HG03135 (cell line): ENCODE results near the gene BOD1L1.

Experiments
- ATAC-seq: cut with Tn5 transposase; IDR thresholded peaks from one replicate; pipeline ENCODE4 v1.9.1; 2021; ENCODE audit warnings: mild to moderate bottlenecking, moderate library complexity; ENCODE audit not compliant: unreplicated experiment

BOD1L1 gene

DNA sequence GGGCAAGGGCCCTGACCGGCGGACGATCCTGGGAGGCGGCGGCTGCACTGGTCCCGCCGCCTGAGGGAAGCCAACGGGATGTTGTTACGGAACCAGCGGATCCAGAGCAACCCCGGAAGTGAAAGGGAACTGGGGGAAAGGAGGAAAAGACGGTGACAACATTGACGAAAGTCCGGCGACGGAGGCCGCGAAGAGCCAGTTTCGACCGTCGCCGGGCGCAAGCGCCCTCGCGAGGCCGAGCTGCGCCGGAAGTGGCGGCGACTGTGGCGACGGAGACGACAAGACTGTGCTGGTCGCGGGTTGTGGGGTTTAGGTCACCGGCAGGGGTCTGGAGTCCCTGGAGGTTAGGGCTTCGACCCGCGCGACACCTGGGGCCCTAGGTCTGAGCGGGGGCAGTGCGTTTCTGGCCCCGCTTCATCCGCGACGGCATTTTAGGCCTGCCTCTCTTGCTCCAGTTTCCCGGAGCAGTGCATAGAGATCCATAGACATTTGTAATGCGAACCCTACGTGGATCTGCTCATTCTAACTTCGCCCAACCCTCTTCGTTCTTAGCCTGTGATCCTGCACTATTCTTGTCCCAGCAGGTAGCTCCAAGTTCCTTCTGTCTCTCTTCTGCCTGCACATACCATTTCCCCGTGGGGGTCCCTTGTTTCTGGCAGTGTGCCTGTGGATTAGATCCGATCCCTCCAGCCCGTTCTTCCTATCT lies at the start of gene BOD1L1:
Gene BOD1L1 (minus strand): TSS at position 120 of the 706 bp plus-strand sequence. CDS start 138 bp downstream, outside the sequence.
- peak; percentile 89 for ATAC-seq

GRCh38 chr4:13674971-13675370 lies 47.4 kb upstream of the BOD1L1 start:
- ATAC-seq, result no peak

- ATAC-seq, result no peak
Measured at GRCh38 chr4:13673167-13673566, 45.6 kb upstream of the BOD1L1 start.

GRCh38 chr4:13670456-13671160 lies 43.1 kb upstream of the BOD1L1 start:
- ATAC-seq, result no peak

- ATAC-seq, result no peak
Measured at GRCh38 chr4:13665701-13666660, 38.5 kb upstream of the BOD1L1 start.

GRCh38 chr4:13659341-13660070 lies 32.0 kb upstream of the BOD1L1 start:
- ATAC-seq, result no peak

- no peak for ATAC-seq
Measured at GRCh38 chr4:13656569-13657405, 29.3 kb upstream of the BOD1L1 start.

DNA sequence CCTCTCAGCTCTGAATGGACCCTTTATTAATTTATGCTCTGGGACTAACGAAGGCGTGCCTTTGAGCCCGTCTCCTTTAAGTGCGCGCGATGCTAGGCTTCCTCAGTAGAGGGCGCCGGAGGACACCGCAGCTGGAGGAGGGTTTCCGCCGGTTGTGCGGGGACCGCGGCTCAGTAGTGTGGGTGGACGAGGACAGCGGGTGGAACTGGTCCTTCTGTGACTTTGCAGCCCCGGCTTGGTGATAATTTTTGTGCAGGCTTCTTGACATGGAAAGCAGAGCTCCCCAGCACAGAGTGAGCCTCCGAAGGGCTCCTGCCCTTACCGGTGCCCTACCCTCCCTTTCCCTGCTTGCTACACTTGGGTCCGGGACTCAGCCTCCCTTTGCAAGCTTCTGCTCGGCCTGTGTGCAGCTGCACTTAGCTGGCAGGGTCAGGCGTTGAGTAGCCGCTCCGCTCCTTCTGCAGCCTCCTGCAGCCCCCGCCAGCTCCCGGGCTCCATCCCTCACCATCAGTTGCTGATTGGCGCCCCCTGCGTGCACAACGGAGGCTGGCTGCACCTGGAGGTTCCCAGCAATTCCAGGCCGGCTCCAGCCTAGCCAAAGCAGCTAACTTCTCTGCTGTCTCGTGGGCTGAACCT lies 26.8 kb upstream of the BOD1L1 start:
- peak; percentile 87 for ATAC-seq

DNA sequence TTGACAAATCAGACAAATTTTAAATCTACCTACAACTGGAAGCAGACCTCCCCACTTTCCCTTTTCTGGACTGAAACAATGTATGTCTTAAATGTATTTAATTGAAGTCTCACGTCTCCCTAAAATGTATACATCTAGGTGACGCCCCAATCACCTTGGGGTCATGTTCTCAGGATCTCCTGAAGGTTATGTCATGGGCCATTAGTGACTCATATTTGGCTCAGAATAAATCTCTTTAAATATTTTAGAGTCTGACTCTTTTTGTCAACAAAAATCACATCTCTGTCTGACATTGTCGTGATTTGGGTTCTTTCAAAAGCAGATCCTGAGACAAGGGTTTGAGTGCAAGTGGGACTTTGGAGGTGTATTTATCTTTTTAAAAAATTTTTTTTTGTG lies 26.2 kb upstream of the BOD1L1 start:
- no peak for ATAC-seq

- ATAC-seq, result no peak
Measured at GRCh38 chr4:13647031-13647430, 19.5 kb upstream of the BOD1L1 start.

DNA sequence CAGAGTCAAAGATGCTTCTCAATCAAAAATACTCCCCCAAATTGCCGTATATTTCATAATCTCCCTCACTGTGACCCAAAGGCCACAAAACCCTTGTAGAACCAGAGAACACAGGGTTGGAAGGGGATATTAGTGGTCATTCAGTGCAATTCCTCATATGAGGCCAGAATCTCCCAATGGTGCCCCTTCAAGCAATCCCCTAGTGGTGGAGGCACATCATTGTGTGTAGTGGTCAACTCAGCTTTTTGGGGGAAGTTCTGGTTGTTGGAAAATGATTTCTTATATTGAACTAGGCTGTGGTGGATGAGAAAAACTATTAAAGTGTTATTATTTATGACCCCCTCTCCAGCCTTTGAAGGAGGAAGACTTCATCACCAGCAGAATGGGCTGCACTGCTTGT lies 17.6 kb upstream of the BOD1L1 start:
- ATAC-seq, result no peak

DNA sequence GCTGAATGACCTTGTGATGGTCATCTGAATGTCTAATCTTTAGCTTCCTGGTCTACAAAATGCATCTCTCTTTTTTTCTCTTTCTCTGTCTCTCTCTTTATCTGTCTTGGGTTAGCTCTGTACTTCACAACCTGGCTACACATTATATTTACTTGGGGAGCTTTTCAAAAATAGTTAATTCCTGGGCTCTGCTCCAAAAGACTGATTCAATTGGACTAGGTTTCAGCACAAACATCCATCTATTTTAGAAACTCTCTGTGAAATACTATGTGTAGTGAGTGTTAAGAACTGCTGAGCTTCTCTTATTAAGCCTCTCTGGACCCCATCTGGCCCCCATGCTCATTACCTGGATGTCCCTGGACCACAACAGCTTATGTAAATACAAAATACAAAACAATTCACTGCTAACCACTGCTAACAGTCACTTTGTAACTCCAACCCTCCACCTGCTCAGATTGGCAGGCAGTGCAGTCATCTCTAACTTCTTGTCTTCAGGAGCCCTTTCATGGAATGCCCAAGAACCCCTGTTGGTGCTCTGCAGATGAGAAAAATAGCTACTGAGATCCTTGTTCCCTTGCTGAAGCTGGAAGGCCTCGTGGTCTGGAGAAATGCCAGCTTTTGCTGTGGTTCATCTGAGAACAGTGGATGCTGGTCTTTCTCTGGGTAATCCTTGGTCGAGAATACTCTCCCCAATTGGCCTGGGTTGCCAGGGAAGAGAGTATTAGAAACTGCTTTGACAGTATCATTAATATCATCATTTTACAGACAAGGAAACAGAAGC lies 14.8 kb upstream of the BOD1L1 start:
- ATAC-seq, result no peak

GRCh38 chr4:13641084-13641483 lies 13.6 kb upstream of the BOD1L1 start:
- no peak for ATAC-seq

- ATAC-seq, result no peak
Measured at GRCh38 chr4:13640149-13640940, 12.8 kb upstream of the BOD1L1 start.

DNA sequence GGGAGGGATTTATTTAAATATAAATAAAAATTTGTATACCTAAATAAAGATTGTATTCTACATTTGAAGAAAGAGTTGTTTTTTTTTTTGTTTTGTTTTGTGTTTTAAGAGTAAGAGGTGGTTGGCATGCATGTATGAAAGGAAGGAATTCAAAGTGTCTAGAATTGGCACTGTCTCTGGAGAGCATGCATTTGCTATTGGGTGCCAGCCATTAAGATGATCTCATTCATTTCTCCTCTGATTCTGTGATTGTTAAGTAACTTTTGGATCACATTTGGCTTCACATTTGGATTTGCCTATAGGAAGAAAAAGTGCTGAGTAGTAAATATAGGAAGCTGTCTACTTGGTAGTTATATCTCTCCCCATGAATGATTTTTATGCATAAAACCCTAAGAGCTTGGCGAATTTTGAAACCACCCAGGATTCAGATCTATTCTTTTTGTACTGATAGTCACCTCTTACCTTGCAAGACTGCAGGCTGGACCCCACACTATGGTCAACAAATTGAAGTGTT lies 7.8 kb upstream of the BOD1L1 start:
- ATAC-seq, result no peak

- ATAC-seq, result no peak
Measured at GRCh38 chr4:13633671-13634070, 6.1 kb upstream of the BOD1L1 start.

DNA sequence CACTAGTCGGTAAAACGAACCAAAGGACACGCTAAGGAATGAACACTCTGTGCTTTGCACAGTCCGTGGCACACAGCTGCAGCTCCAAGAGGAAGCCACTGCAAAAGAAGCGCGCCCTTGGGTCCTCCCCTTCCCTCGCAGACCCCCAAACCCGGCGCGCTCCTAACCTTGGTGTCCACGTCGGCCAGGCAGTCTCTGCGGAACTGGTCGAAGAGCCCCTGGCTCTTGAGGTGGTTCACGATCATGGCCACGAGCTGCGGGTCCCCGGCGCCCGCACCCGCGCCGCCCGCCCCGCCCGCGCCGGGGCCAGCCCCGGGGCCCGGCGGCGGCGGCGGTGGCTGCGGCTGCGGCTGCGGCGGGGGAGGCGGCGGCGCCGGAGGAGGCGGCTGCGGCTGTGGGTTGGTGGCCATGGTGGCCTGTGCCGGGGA lies 333 bp downstream of the BOD1L1 start:
- peak; percentile 40 for ATAC-seq
